Chondrocyte (in vitro differentiated cells): ENCODE results near the gene ZBTB6. TPM values are rescaled to one million over a fixed set of nuclear protein-coding genes. Genes with fewer than 3 reads are reported as not detected.

ENCODE experiments used
- DNase-seq: peaks from one replicate; pipeline ENCODE4 v3.0.0; 2021; ENCODE audit warnings: mixed read lengths, low spot score
- H3K27ac Mint-ChIP-seq: one replicate; pipeline ENCODE4 v1.8.0; 2021; ENCODE audit warnings: mild to moderate bottlenecking, moderate library complexity, mixed read lengths; ENCODE audit not compliant: unreplicated experiment
- H3K27me3 Mint-ChIP-seq: 2 replicates; pipeline ENCODE4 v1.8.0; 2021; ENCODE audit warnings: low read depth, mixed read lengths
- H3K36me3 Mint-ChIP-seq: 2 replicates; pipeline ENCODE4 v1.8.0; 2021; ENCODE audit warnings: low read depth, mixed read lengths
- H3K4me1 Mint-ChIP-seq: 2 replicates; pipeline ENCODE4 v1.8.0; 2021; ENCODE audit warnings: low read depth, mild to moderate bottlenecking, mixed read lengths
- H3K4me3 Mint-ChIP-seq: one replicate; pipeline ENCODE4 v1.8.0; 2021; ENCODE audit warnings: mild to moderate bottlenecking, moderate library complexity, mixed read lengths; ENCODE audit not compliant: unreplicated experiment
- H3K9me3 Mint-ChIP-seq: 2 replicates; pipeline ENCODE4 v1.8.0; 2021; ENCODE audit warnings: low read depth, mixed read lengths
- CTCF ChIP-seq: fragments of 200-600 bp; sonication (generic); IDR thresholded peaks from 2 replicates; pipeline ENCODE4 v1.5.0; 2021; ENCODE audit warnings: antibody characterized with exemption, mild to moderate bottlenecking, moderate library complexity
- long read RNA-seq: library from polyadenylated mRNA; stranded (forward); transcript quantifications from one replicate; pipeline ENCODE4 v2.0.0, GENCODE V29; 2021
- total RNA-seq: library from RNA; stranded (reverse); gene quantifications from 3 replicates; pipeline ENCODE4 v1.2.1, GENCODE V29; 2021

Gene ZBTB6
- 8.1 to 8.9 TPM (median 8.6 TPM) in 3 replicates for total RNA-seq
- long read RNA-seq, full-length matches to known transcripts: 9 of 14 reads
- long read RNA-seq, partial matches to known transcripts: 0 of 14 reads
- long read RNA-seq, other reads (novel, unspliced or antisense): 5 of 14 reads

GRCh38 chr9:122912964-122913673 lies at the start of gene ZBTB6:
Gene ZBTB6, minus strand, starts transcription at chr9:122913323. Its CDS starts 1,251 bp downstream, at chr9:122912072.
- Mint-ChIP-seq H3K4me1 (peaks cover 17% of the 10 kb centered on the region), H3K4me3 (peak within 1 kb of the TSS; percentile 92), H3K9me3 (no peaks in the 10 kb centered on the region), H3K27me3 (no peaks in the 10 kb centered on the region), H3K36me3 (peaks cover 5% of the 10 kb centered on the region), H3K27ac (peak within 1 kb of the TSS; percentile 99)
- TF ChIP-seq CTCF: no peak
- DNase-seq: no peak

- H3K27ac Mint-ChIP-seq: no peak overlapping the region
- TF ChIP-seq CTCF: no peak
- peaks cover 3% of the 10 kb centered on the region for H3K9me3 Mint-ChIP-seq
- H3K4me1 Mint-ChIP-seq: peaks cover 17% of the 10 kb centered on the region
- H3K36me3 Mint-ChIP-seq: peaks cover 23% of the 10 kb centered on the region
- H3K27me3 Mint-ChIP-seq: no peaks in the 10 kb centered on the region
- no peak overlapping the region for H3K4me3 Mint-ChIP-seq
- DNase-seq: no peak
These were observed 48.0 kb upstream of the ZBTB6 start for GRCh38 chr9:122961139-122961538.

DNA sequence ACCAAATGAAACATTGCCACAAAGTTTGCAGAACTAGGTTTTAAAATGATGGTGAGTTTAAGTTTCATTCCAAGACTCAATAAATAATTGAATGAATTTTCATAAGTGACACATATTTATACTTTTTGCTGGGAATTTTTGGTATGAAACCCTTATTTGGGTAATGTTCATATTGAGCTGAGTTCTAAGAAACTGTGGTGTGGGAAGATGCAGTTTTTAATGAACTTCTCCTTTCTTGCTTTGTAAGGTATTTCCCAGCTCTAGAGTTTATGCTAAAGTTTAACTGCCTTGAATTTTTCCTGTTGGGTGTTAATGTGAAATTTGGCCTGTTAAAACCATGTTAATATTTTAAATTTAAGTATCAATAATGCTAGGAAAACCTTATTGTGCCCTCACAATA lies 42.8 kb upstream of the ZBTB6 start:
- DNase-seq: no peak
- no peaks in the 10 kb centered on the region for H3K27me3 Mint-ChIP-seq
- peaks cover 3% of the 10 kb centered on the region for H3K9me3 Mint-ChIP-seq
- peak overlapping the region; percentile 9 for H3K27ac Mint-ChIP-seq
- H3K4me3 Mint-ChIP-seq: no peak overlapping the region
- TF ChIP-seq CTCF: no peak
- peaks cover 17% of the 10 kb centered on the region for H3K36me3 Mint-ChIP-seq
- peaks cover 40% of the 10 kb centered on the region for H3K4me1 Mint-ChIP-seq

GRCh38 chr9:122954253-122954691 lies 41.1 kb upstream of the ZBTB6 start:
- no peaks in the 10 kb centered on the region for H3K9me3 Mint-ChIP-seq
- H3K27ac Mint-ChIP-seq: peak overlapping the region; percentile 77
- DNase-seq: no peak

DNA sequence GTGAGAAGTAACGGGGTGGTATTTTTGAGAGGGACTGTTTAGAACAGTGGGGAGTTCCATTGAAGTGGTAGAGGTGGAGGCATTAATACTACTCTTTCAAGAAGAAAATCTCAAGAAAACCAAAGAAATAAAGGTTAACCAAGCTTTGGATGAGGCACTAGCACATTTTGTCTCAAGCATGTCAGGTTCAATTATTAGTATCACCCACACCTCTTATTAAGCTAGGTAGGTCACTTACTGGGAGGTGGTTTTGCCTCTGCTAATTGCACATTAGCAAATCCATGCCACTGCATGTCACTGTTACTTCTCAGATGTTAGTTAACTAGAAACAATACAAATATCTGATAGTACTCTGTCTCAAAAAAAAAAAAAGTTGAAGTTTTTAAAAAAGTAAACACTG lies 37.9 kb upstream of the ZBTB6 start:
- no peaks in the 10 kb centered on the region for H3K36me3 Mint-ChIP-seq
- H3K27ac Mint-ChIP-seq: no peak overlapping the region
- TF ChIP-seq CTCF: no peak
- DNase-seq: no peak
- no peaks in the 10 kb centered on the region for H3K27me3 Mint-ChIP-seq
- no peak overlapping the region for H3K4me3 Mint-ChIP-seq
- H3K9me3 Mint-ChIP-seq: no peaks in the 10 kb centered on the region
- peaks cover 66% of the 10 kb centered on the region for H3K4me1 Mint-ChIP-seq

More at GRCh38 chr9:122954253-122954691, 41.1 kb upstream of the ZBTB6 start:
- Mint-ChIP-seq H3K36me3 (peaks cover 4% of the 10 kb centered on the region), H3K27me3 (no peaks in the 10 kb centered on the region), H3K4me1 (peaks cover 54% of the 10 kb centered on the region), H3K4me3 (no peak overlapping the region)
- no peak for TF ChIP-seq CTCF
